ENCODE measurements around the gene FNDC3B. TPM values are rescaled to one million over a fixed set of nuclear protein-coding genes. Genes with fewer than 3 reads are reported as not detected.

Gene FNDC3B
- total RNA-seq, 4 donors from 2014 or later, result 23.9 to 61.9 (median 37.0) TPM

DNA sequence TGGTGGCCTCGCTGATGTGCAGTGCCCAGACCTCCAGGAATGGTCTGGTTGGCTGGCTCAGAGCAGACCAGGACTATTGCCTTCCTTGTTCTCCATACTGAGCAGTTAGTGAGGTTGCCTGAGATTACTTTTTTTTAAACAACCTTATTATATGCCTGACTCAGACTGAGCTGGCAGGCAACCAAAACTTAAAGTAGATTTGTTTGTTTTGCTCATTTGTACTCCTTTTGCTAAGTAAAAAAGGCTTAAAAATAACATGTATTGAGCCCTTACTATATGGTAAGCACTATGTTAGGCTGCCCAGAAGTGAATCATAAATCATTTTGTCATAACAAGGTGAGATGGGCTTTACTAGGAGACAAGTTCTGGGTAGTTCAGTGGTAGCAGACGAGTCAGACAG is 316.5 kb downstream of the FNDC3B start:
- H3K36me3 ChIP-seq, result peaks cover 37% of the 10 kb centered on the region
- DNase-seq (ENCODE audit: low spot score in 2 of 2), result no peak
- no peaks in the 10 kb centered on the region for H3K27me3 ChIP-seq
- peaks cover 14% of the 10 kb centered on the region for H3K4me1 ChIP-seq
- H3K4me3 ChIP-seq, result no peak overlapping the region
- TF ChIP-seq, protein P1, sequence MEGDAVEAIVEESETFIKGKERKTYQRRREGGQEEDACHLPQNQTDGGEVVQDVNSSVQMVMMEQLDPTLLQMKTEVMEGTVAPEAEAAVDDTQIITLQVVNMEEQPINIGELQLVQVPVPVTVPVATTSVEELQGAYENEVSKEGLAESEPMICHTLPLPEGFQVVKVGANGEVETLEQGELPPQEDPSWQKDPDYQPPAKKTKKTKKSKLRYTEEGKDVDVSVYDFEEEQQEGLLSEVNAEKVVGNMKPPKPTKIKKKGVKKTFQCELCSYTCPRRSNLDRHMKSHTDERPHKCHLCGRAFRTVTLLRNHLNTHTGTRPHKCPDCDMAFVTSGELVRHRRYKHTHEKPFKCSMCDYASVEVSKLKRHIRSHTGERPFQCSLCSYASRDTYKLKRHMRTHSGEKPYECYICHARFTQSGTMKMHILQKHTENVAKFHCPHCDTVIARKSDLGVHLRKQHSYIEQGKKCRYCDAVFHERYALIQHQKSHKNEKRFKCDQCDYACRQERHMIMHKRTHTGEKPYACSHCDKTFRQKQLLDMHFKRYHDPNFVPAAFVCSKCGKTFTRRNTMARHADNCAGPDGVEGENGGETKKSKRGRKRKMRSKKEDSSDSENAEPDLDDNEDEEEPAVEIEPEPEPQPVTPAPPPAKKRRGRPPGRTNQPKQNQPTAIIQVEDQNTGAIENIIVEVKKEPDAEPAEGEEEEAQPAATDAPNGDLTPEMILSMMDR (IDR thresholded peaks at IDR 0.05), result no peak
- TF ChIP-seq POLR2A (IDR thresholded peaks at IDR 0.05) (no peak), EP300 (IDR thresholded peaks at IDR 0.05) (no peak)
- H3K9me3 ChIP-seq, result no peaks in the 10 kb centered on the region
- 72% methylated on average over 2 of the region's 2 CpGs for WGBS
- H3K27ac ChIP-seq, result no peak overlapping the region

DNA sequence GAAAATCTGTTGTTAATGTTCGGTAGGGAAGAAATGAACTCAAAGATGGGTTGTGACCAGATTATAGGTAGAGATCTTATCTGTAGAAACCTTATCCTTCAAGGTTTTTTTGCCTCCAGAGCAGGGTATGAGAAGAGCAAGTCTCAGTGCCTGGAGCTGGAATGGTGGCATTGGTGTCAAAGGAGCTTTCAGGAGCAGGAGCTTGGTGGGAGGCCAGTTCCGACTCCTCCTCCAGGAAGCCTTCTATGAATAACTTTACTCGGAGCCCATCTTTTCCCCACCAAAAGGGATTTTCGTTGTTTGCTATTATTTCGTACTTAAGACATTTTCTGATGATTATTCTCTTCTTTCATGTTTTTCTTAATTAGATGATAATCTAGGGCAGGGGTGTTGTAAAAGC is 317.0 kb downstream of the FNDC3B start:
- no peaks in the 10 kb centered on the region for H3K27me3 ChIP-seq
- peaks cover 14% of the 10 kb centered on the region for H3K4me1 ChIP-seq
- H3K27ac ChIP-seq, result no peak overlapping the region
- no peak for DNase-seq (ENCODE audit: low spot score in 2 of 2)
- TF ChIP-seq POLR2A (IDR thresholded peaks at IDR 0.05) (no peak), EP300 (IDR thresholded peaks at IDR 0.05) (no peak), POLR2AphosphoS5 (IDR thresholded peaks at IDR 0.05) (no peak)
- TF ChIP-seq, protein P1 (IDR thresholded peaks at IDR 0.05), result no peak
- WGBS, result 92% methylated on average over 5 of the region's 5 CpGs
- H3K36me3 ChIP-seq, result peaks cover 37% of the 10 kb centered on the region
- no peak overlapping the region for H3K4me3 ChIP-seq
- H3K9me3 ChIP-seq, result no peaks in the 10 kb centered on the region

DNA sequence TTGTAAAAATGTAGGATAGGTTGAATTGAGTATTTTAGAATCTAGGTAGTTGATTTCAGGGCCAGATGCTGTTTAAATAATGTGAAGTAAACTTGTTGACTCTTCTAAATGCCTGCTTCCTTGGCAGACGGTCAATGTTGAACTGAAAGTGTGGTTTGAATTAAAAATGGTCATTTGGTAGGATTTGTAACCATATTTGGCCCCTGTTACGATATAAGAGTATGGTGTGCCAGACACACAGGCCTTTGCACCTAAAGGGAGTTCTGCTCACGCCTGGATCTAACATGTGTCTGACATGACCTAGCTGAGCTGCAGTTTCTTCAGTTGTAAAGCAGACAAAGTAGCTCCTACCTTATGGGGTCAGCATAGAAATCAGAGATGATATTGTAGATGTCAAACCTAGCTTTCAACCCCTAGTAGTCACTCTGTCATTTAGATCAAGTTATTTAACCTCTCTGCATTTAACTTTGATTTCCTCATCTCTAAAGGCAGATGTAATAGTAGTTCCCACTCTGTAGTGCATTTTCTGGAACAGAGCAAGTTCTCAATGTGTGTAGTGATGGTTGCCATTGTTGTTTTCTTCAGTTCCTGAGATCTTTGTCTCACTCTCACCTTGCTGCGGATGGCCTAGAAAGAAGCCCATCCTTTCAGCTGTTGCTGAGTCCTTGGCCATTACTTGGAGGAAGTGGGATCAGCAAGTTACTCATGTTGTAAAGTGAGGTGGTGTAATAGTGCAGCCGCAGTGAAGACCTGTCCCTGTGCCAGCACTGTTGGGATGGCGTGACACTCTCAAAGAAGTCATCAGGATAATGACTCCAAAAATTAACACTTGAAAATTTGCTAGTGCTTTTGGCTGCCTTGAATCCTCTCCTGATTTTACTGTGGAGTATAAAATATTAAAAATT is 318.7 kb downstream of the FNDC3B start:
- TF ChIP-seq, protein P1 (IDR thresholded peaks at IDR 0.05), result no peak
- TF ChIP-seq POLR2AphosphoS5 (IDR thresholded peaks at IDR 0.05) (no peak), EP300 (IDR thresholded peaks at IDR 0.05) (no peak), POLR2A (IDR thresholded peaks at IDR 0.05) (no peak)
- Histone ChIP-seq H3K27me3 (no peaks in the 10 kb centered on the region), H3K36me3 (peaks cover 37% of the 10 kb centered on the region), H3K4me3 (no peak overlapping the region), H3K9me3 (no peaks in the 10 kb centered on the region), H3K4me1 (peaks cover 14% of the 10 kb centered on the region), H3K27ac (no peak overlapping the region)
- DNase-seq (ENCODE audit: low spot score in 2 of 2), result no peak
- WGBS, result 77% methylated on average over 6 of the region's 6 CpGs

DNA sequence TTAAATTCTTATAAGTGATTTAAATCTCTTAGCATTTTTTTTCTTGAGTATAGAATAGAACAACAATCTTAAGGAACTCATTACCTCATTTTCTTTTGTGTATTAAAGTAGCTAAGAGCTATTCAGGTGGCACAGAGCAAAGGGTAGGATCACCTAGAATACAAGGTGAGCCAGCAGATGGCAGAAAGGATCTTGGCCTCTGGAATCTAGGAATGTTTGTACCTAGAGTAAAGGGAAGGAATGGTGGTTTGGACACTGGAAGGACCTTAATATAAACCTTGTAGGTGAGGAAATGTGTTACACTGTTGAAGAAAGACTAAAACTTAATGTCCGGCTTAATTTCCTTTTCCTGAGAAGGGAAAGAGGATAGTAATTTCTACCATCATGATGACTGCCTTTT is 319.9 kb downstream of the FNDC3B start:
- DNase-seq (ENCODE audit: low spot score in 2 of 2), result no peak
- Histone ChIP-seq H3K4me3 (no peak overlapping the region), H3K36me3 (peaks cover 40% of the 10 kb centered on the region), H3K27me3 (no peaks in the 10 kb centered on the region), H3K4me1 (peaks cover 14% of the 10 kb centered on the region), H3K27ac (no peak overlapping the region), H3K9me3 (no peaks in the 10 kb centered on the region)
- 91% methylated on average over 1 of the region's 1 CpG for WGBS
- TF ChIP-seq EP300 (IDR thresholded peaks at IDR 0.05) (no peak), POLR2A (IDR thresholded peaks at IDR 0.05) (no peak), POLR2AphosphoS5 (IDR thresholded peaks at IDR 0.05) (no peak)
- TF ChIP-seq, protein P1 (IDR thresholded peaks at IDR 0.05), result no peak

DNA sequence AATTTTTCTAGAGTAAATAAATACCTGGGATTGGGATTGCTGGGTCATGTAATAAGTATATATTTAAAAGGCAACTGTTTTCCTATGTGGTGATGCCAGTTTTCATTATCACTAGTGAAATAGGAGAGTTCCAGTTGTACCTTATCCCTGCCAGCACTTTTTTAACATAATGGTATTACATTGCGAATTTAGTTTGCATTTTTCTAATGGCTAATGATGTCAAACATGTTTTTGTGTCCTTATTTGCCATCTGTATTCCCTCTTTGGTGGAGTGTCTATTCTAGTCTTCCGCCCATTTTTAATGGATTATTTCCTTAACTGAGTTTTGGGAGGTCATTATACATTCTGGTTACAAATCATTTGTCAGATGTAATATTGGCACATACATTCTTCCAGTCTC is 320.6 kb downstream of the FNDC3B start:
- H3K36me3 ChIP-seq, result peaks cover 40% of the 10 kb centered on the region
- H3K4me1 ChIP-seq, result peaks cover 14% of the 10 kb centered on the region
- H3K4me3 ChIP-seq, result no peak overlapping the region
- H3K9me3 ChIP-seq, result no peaks in the 10 kb centered on the region
- TF ChIP-seq, protein P1 (IDR thresholded peaks at IDR 0.05), result no peak
- TF ChIP-seq POLR2AphosphoS5 (IDR thresholded peaks at IDR 0.05), result no peak
- no peak for TF ChIP-seq EP300 (IDR thresholded peaks at IDR 0.05)
- no peak for TF ChIP-seq POLR2A (IDR thresholded peaks at IDR 0.05)
- 100% methylated on average over 2 of the region's 2 CpGs for WGBS
- H3K27me3 ChIP-seq, result no peaks in the 10 kb centered on the region
- H3K27ac ChIP-seq, result no peak overlapping the region
- DNase-seq (ENCODE audit: low spot score in 2 of 2), result no peak

Data from suprapubic skin (tissue), 4 donors.